ENCODE results near the gene TPCN2. TPM values are rescaled to one million over a fixed set of nuclear protein-coding genes. Genes with fewer than 3 reads are reported as not detected.

The TPCN2 gene
- total RNA-seq, 4 donors from 2014 or later, result 16.8 to 33.8 (median 28.3) TPM

DNA sequence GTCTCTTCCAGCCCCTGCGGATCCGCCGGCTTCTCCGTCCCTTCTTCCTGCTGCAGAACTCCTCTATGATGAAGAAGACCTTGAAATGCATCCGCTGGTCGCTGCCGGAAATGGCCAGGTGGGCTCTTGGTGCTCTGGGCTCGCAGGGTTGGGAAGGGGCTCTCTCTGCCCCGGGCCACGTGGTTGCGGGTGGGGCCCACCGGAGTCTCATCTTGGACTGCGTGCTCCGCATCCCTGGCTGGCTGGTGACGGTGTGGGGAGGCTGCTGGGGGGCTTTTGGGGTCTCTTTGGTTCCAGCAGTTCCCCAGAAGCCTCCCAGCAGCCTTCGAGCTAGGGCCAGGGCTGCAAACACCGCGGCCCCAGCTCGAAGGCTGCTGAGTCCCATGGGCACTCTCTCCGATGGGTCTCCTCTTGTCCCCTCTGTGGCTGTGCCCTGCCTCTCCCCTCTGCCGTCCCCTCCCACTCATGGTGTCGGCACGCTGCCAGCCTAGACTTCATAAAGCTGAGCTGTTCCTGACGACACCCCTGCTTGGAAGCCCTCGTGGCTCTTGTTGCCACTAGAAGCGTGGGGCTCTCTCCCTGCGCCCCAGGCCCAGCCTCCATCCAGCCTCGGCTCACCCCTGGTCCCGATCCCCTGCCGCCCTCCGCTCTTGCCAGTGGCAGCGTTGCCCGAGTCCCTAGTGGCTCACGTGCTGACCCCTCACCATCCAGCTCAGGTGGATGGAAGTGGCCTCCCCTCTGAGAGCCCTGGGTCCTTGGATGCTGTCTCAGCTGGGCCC lies 14.3 kb downstream of the TPCN2 start:
- Histone ChIP-seq H3K9me3 (no peaks in the 10 kb centered on the region), H3K36me3 (peaks cover 0 to 77% of the 10 kb centered on the region in 2 donors), H3K4me3 (no peak overlapping the region), H3K27me3 (no peaks in the 10 kb centered on the region), H3K27ac (peak overlapping the region in 3 of 4 donors; percentile 38 to 85 (median 82)), H3K4me1 (peaks cover 0 to 88% (median 19%) of the 10 kb centered on the region in 3 donors)
- TF ChIP-seq POLR2A (IDR thresholded peaks at IDR 0.05), result no peak
- no peak for TF ChIP-seq EP300 (IDR thresholded peaks at IDR 0.05)
- TF ChIP-seq, protein P1, sequence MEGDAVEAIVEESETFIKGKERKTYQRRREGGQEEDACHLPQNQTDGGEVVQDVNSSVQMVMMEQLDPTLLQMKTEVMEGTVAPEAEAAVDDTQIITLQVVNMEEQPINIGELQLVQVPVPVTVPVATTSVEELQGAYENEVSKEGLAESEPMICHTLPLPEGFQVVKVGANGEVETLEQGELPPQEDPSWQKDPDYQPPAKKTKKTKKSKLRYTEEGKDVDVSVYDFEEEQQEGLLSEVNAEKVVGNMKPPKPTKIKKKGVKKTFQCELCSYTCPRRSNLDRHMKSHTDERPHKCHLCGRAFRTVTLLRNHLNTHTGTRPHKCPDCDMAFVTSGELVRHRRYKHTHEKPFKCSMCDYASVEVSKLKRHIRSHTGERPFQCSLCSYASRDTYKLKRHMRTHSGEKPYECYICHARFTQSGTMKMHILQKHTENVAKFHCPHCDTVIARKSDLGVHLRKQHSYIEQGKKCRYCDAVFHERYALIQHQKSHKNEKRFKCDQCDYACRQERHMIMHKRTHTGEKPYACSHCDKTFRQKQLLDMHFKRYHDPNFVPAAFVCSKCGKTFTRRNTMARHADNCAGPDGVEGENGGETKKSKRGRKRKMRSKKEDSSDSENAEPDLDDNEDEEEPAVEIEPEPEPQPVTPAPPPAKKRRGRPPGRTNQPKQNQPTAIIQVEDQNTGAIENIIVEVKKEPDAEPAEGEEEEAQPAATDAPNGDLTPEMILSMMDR (IDR thresholded peaks at IDR 0.05), result no peak
- no peak for TF ChIP-seq POLR2AphosphoS5 (IDR thresholded peaks at IDR 0.05)
- ATAC-seq, result no peak
- WGBS, 2 donors (ENCODE audit: low coverage in 1 of 2), result 70 to 95% methylated on average over 2 to 4 of the region's 34 CpGs

DNA sequence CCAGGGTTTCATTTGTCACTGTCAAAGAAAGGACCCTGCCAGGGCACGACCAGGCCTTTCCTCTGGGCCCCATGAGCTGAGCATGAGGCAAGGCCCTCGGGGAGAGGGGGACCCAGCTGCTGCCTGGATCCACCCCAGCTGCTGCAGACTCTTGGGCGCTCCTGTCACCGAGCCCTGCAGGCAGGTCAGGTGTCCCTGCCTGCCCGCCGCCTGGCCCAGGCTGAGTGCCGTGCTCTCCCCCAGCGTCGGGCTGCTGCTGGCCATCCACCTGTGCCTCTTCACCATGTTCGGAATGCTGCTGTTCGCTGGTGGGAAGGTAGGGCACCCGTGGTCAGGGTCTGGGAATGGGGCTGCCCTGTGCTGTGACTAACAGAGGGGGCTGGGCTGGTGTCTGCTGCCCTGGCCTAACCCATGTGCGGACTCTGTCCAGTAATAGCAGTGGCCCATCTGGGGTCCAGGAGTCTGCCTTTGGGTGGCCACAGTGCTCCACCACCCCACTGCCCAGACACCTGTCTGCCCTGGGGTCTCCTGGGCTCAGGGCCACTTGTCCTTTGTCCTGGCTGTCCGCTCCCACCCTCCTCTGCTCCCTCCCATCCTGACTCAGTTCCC lies 15.0 kb downstream of the TPCN2 start:
- Histone ChIP-seq H3K27ac (peak overlapping the region in 3 of 4 donors; percentile 67 to 85 (median 82)), H3K36me3 (peaks cover 0 to 71% of the 10 kb centered on the region in 2 donors), H3K9me3 (no peaks in the 10 kb centered on the region), H3K4me1 (peaks cover 0 to 87% (median 19%) of the 10 kb centered on the region in 3 donors), H3K4me3 (no peak overlapping the region), H3K27me3 (no peaks in the 10 kb centered on the region)
- TF ChIP-seq EP300 (IDR thresholded peaks at IDR 0.05), result no peak
- TF ChIP-seq, protein P1 (IDR thresholded peaks at IDR 0.05), result no peak
- TF ChIP-seq POLR2AphosphoS5 (IDR thresholded peaks at IDR 0.05), result no peak
- TF ChIP-seq POLR2A (IDR thresholded peaks at IDR 0.05), result no peak
- no peak for ATAC-seq
- WGBS, 2 donors (ENCODE audit: low coverage in 1 of 2), result 80% methylated on average over 1 of the region's 14 CpGs; no CpG with 5 or more reads in 1 of the 2 donors

- H3K36me3 ChIP-seq, result peaks cover 0 to 64% of the 10 kb centered on the region in 2 donors
- no peak for ATAC-seq
- peak overlapping the region in 3 of 4 donors; percentile 67 to 85 (median 82) for H3K27ac ChIP-seq
- no peaks in the 10 kb centered on the region for H3K27me3 ChIP-seq
- TF ChIP-seq EP300 (IDR thresholded peaks at IDR 0.05), result no peak
- TF ChIP-seq, protein P1 (IDR thresholded peaks at IDR 0.05), result no peak
- TF ChIP-seq POLR2AphosphoS5 (IDR thresholded peaks at IDR 0.05), result no peak
- no peak for TF ChIP-seq POLR2A (IDR thresholded peaks at IDR 0.05)
- no peaks in the 10 kb centered on the region for H3K9me3 ChIP-seq
- H3K4me1 ChIP-seq, result peaks cover 0 to 80% (median 19%) of the 10 kb centered on the region in 3 donors
- H3K4me3 ChIP-seq, result no peak overlapping the region
- WGBS, 2 donors (ENCODE audit: low coverage in 1 of 2), result 67 to 93% methylated on average over 3 to 5 of the region's 16 CpGs
These were observed 15.7 kb downstream of the TPCN2 start for GRCh38 chr11:69064394-69064957.

DNA sequence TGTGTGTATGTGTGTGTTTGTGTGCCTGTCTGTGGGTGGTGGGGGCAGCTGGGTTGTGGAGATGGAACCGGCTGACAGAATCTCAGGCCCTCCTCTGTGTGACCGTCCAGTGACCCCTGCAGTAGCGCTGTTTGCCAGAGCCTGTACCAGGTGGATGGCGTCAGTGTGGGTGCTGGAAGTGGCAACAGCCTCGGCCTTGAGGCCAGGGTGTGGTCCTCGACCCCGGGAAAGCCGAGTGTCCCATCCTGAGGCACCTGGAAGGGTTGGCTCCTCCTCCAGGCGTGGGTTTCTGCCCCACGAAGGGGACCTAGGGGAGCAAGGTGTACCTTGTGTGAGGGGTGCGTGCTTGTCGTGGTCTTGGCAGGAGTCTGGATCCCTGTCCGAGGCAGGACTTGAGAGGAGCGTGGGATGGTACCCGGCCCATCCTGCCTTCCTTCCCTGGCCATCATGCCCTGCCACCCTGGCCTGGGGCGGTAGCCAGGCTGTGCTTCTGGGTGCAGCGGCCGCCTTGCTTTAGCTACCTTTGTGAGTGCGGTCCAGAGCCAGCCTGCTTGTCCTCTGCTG lies 16.5 kb downstream of the TPCN2 start:
- peak; percentile 52 for ATAC-seq
- Histone ChIP-seq H3K4me3 (no peak overlapping the region), H3K9me3 (no peaks in the 10 kb centered on the region), H3K4me1 (peaks cover 0 to 73% (median 19%) of the 10 kb centered on the region in 3 donors), H3K27me3 (no peaks in the 10 kb centered on the region), H3K27ac (peak overlapping the region; percentile 21 to 85 (median 74)), H3K36me3 (peaks cover 0 to 63% of the 10 kb centered on the region in 2 donors)
- WGBS, 2 donors (ENCODE audit: low coverage in 1 of 2), result 0% methylated on average over 2 of the region's 19 CpGs; no CpG with 5 or more reads in 1 of the 2 donors
- no peak for TF ChIP-seq POLR2A (IDR thresholded peaks at IDR 0.05)
